HepG2 (cell line): Measurements from ENCODE around the gene SMPD3.

Experiments
- CTCF ChIP-seq: sonication (generic); formaldehyde crosslinking; IDR thresholded peaks from 2 replicates; pipeline ENCODE4 v1.5.0; 2020; ENCODE audit warnings: mild to moderate bottlenecking, missing genetic modification reagents, moderate library complexity
- ESRRA ChIP-seq: sonication (generic); formaldehyde crosslinking; IDR thresholded peaks from 2 replicates; pipeline ENCODE4 v1.5.1; 2020; ENCODE audit warnings: mild to moderate bottlenecking, low read depth, missing genetic modification reagents
- EZH2 ChIP-seq: conservative IDR thresholded peaks from 2 replicates; pipeline ENCODE4 v1.6.1; 2012; ENCODE audit warnings: mild to moderate bottlenecking, low read depth, low read length, moderate library complexity
- GABPB1 ChIP-seq: IDR thresholded peaks from 2 replicates; pipeline ENCODE4 v1.6.1; 2016; ENCODE audit warnings: mild to moderate bottlenecking, missing genetic modification reagents, moderate library complexity, missing compliant biosample characterization
- HNF1B ChIP-seq: sonication (generic); formaldehyde crosslinking; IDR thresholded peaks from 2 replicates; pipeline ENCODE4 v1.5.1; 2020; ENCODE audit warnings: mild to moderate bottlenecking, moderate library complexity, missing genetic modification reagents
- MXI1 ChIP-seq: IDR thresholded peaks from 3 replicates; pipeline ENCODE4 v1.6.1; 2012; ENCODE audit warnings: low read depth, low read length, inconsistent platforms, borderline replicate concordance
- RAD21 ChIP-seq: fragments of 450-650 bp; formaldehyde crosslinking; IDR thresholded peaks from 2 replicates; pipeline ENCODE4 v1.5.0; 2020; ENCODE audit warnings: mild to moderate bottlenecking
- RBFOX2 ChIP-seq: fragments of 200-400 bp; formaldehyde crosslinking; IDR thresholded peaks from 2 replicates; pipeline ENCODE4 v1.6.1; 2017; ENCODE audit warnings: low read depth, mild to moderate bottlenecking, low read length
- RNF2 ChIP-seq: fragments of 450-650 bp; conservative IDR thresholded peaks from 2 replicates; pipeline ENCODE4 v1.6.1; 2016; ENCODE audit warnings: low read depth
- RXRB ChIP-seq: IDR thresholded peaks from 2 replicates; pipeline ENCODE4 v1.6.1; 2016; ENCODE audit warnings: borderline replicate concordance, missing genetic modification reagents, missing compliant biosample characterization
- SUZ12 ChIP-seq: fragments of 150-350 bp; IDR thresholded peaks from 2 replicates; pipeline ENCODE4 v1.6.1; 2014; ENCODE audit warnings: low read depth, low read length
- TBP ChIP-seq: sonication (generic); formaldehyde crosslinking; IDR thresholded peaks from 2 replicates; pipeline ENCODE4 v1.5.0; 2020; ENCODE audit warnings: missing genetic modification reagents
- ZNF33B ChIP-seq: sonication (generic); formaldehyde crosslinking; IDR thresholded peaks from 2 replicates; pipeline ENCODE4 v1.5.1; 2020; ENCODE audit warnings: mild to moderate bottlenecking, missing genetic modification reagents
- ZNF644 ChIP-seq: IDR thresholded peaks from 2 replicates; pipeline ENCODE4 v1.6.1; 2016; ENCODE audit warnings: low read depth

- no peak for TF ChIP-seq CTCF (CRISPR knock-in tag)
- no peak for TF ChIP-seq EZH2
- TF ChIP-seq SUZ12 = no peak
- no peak for TF ChIP-seq ESRRA (CRISPR knock-in tag)
- no peak for TF ChIP-seq MXI1
- TF ChIP-seq HNF1B (CRISPR knock-in tag) = no peak
- TF ChIP-seq RNF2 = no peak
- no peak for TF ChIP-seq ZNF644 (CRISPR knock-in tag)
- no peak for TF ChIP-seq ZNF33B (CRISPR knock-in tag)
- TF ChIP-seq RAD21 (CRISPR knock-in tag) = no peak
- no peak for TF ChIP-seq RXRB (CRISPR knock-in tag)
- TF ChIP-seq TBP = no peak
- no peak for TF ChIP-seq RBFOX2
- no peak for TF ChIP-seq GABPB1 (CRISPR knock-in tag)
Measured at GRCh38 chr16:68313116-68313515, 135.2 kb downstream of the SMPD3 start.
